Measurements from ENCODE around the gene CLDN14. TPM values are rescaled to one million over a fixed set of nuclear protein-coding genes. Genes with fewer than 3 reads are reported as not detected.

CLDN14 gene
- total and polyA plus RNA-seq, 8 donors: 0.48 TPM; not detected in 7

- Histone ChIP-seq H3K4me1 (peaks cover 11 to 31% (median 25%) of the 10 kb centered on the region in 4 donors), H3K4me3 (no peak overlapping the region), H3K9me3 (no peaks in the 10 kb centered on the region), H3K27me3 (no peaks in the 10 kb centered on the region), H3K36me3 (no peaks in the 10 kb centered on the region), H3K27ac (no peak overlapping the region)
- 83 to 96% (median 93%) methylated on average over 12 of the region's 12 CpGs for WGBS, 5 donors
- no peak for DNase-seq
- no peak for TF ChIP-seq EP300 (IDR thresholded peaks at IDR 0.05)
- TF ChIP-seq, protein P1, sequence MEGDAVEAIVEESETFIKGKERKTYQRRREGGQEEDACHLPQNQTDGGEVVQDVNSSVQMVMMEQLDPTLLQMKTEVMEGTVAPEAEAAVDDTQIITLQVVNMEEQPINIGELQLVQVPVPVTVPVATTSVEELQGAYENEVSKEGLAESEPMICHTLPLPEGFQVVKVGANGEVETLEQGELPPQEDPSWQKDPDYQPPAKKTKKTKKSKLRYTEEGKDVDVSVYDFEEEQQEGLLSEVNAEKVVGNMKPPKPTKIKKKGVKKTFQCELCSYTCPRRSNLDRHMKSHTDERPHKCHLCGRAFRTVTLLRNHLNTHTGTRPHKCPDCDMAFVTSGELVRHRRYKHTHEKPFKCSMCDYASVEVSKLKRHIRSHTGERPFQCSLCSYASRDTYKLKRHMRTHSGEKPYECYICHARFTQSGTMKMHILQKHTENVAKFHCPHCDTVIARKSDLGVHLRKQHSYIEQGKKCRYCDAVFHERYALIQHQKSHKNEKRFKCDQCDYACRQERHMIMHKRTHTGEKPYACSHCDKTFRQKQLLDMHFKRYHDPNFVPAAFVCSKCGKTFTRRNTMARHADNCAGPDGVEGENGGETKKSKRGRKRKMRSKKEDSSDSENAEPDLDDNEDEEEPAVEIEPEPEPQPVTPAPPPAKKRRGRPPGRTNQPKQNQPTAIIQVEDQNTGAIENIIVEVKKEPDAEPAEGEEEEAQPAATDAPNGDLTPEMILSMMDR (IDR thresholded peaks at IDR 0.05): no peak
- TF ChIP-seq POLR2A (IDR thresholded peaks at IDR 0.05): no peak
- TF ChIP-seq POLR2AphosphoS5 (IDR thresholded peaks at IDR 0.05): no peak
- intact Hi-C loops (cut with DNase I; ENCODE audit: low total_unique reads): no loop called here
Observed at GRCh38 chr21:36480618-36481017, 696 bp upstream of the CLDN14 start.

DNA sequence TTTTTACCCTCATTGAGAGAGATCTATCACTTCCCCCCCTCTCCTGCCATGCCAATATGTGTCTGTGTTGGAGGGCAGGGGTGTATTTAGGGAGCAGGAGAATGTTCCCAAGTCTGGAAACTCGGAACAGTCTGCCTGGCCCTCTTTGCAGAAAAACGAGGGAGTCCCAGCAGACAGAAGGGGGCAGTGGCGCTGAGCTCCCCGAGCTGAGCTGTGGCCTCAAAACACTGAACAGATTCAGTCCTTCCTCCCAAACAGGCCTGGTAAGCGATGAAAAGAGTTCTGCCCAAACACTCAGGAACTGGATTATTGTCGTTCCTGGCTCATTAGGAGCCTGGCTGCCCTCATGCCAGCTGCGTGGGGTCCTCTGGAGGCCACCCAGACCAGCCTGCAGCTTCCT, 981 bp downstream of the CLDN14 start:
- DNase-seq: peak in 1 of 2 donors; percentile 32
- no peaks in the 10 kb centered on the region for H3K27me3 ChIP-seq
- 48 to 64% (median 60%) methylated on average over 4 to 7 of the region's 7 CpGs for WGBS, 5 donors
- no peak overlapping the region for H3K4me3 ChIP-seq
- no peak overlapping the region for H3K27ac ChIP-seq
- H3K4me1 ChIP-seq: peaks cover 11 to 31% (median 25%) of the 10 kb centered on the region in 4 donors
- no peaks in the 10 kb centered on the region for H3K36me3 ChIP-seq
- TF ChIP-seq, protein P1 (IDR thresholded peaks at IDR 0.05): no peak
- intact Hi-C loops (cut with DNase I; ENCODE audit: low total_unique reads): no loop called here
- no peaks in the 10 kb centered on the region for H3K9me3 ChIP-seq

DNA sequence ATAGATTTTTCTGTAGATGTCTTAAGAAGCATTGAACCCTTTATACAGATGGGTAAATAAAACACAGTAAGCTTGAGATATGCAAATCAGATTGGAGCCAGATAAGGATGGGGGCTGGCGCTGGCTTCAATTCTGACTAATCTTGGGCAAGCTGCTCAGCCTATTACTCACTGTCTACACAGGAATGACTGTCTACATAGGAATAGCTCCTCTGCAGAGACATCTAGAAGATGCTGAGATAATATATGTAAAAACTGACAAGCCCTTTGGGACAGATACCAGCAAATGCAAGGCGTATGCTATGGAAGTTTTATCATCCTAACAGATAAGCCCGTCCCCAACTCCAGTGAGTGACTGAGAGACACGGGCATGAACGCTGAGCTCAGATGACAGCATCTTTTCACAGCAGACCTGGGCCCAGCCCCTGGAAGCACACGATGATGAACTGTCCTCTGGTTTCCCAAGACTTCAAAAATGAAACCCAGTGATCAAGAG, 1.7 kb downstream of the CLDN14 start:
- H3K36me3 ChIP-seq: no peaks in the 10 kb centered on the region
- H3K4me1 ChIP-seq: peaks cover 11 to 31% (median 25%) of the 10 kb centered on the region in 4 donors
- no peak overlapping the region for H3K27ac ChIP-seq
- no peaks in the 10 kb centered on the region for H3K27me3 ChIP-seq
- intact Hi-C loops (cut with DNase I; ENCODE audit: low total_unique reads): no loop called here
- WGBS, 5 donors: 51 to 72% (median 64%) methylated on average over 6 of the region's 6 CpGs
- H3K9me3 ChIP-seq: peaks cover 0 to 5% (median 0%) of the 10 kb centered on the region in 4 donors
- no peak for DNase-seq
- TF ChIP-seq, protein P1 (IDR thresholded peaks at IDR 0.05): no peak
- TF ChIP-seq EP300 (IDR thresholded peaks at IDR 0.05) (no peak), POLR2A (IDR thresholded peaks at IDR 0.05) (no peak), POLR2AphosphoS5 (IDR thresholded peaks at IDR 0.05) (no peak)
- no peak overlapping the region for H3K4me3 ChIP-seq

GRCh38 chr21:36477559-36477958, 2.4 kb downstream of the CLDN14 start:
- Histone ChIP-seq H3K4me1 (peaks cover 11 to 31% (median 25%) of the 10 kb centered on the region in 4 donors), H3K27ac (peak overlapping the region in 2 of 5 donors; percentile 19 to 40), H3K27me3 (no peaks in the 10 kb centered on the region), H3K9me3 (peaks cover 0 to 7% (median 0%) of the 10 kb centered on the region in 4 donors), H3K4me3 (no peak overlapping the region), H3K36me3 (no peaks in the 10 kb centered on the region)
- TF ChIP-seq, protein P1 (IDR thresholded peaks at IDR 0.05): no peak
- no peak for TF ChIP-seq EP300 (IDR thresholded peaks at IDR 0.05)
- no peak for TF ChIP-seq POLR2AphosphoS5 (IDR thresholded peaks at IDR 0.05)
- no peak for TF ChIP-seq POLR2A (IDR thresholded peaks at IDR 0.05)
- intact Hi-C loops (cut with DNase I; ENCODE audit: low total_unique reads): no loop called here
- 45 to 74% (median 63%) methylated on average over 7 of the region's 7 CpGs for WGBS, 5 donors
- DNase-seq: no peak

Data from stomach (tissue), 9 donors.